GM18519 (cell line): ENCODE results near the gene SLC4A2.
A peak's percentile ranks its signal among the peaks of the same experiment; 100 is the strongest.
"Not testable (repeated sequence)": the region's sequence is repeated elsewhere in the genome, so short reads cannot be mapped to it uniquely, and the experiment has no call there.

Experiments
- ATAC-seq: cut with Tn5 transposase; IDR thresholded peaks from one replicate; pipeline ENCODE4 v1.9.1; 2021; ENCODE audit warnings: mild to moderate bottlenecking, moderate library complexity; ENCODE audit not compliant: unreplicated experiment, low FRiP score

Gene SLC4A2

GRCh38 chr7:151043449-151043848 lies 15.9 kb upstream of the SLC4A2 start:
- ATAC-seq: not testable (repeated sequence)

- ATAC-seq: no peak
Observed at GRCh38 chr7:151043959-151044358, 15.4 kb upstream of the SLC4A2 start.

GRCh38 chr7:151045262-151045661 lies 14.1 kb upstream of the SLC4A2 start:
- no peak for ATAC-seq

- no peak for ATAC-seq
Observed at GRCh38 chr7:151045967-151046366, 13.4 kb upstream of the SLC4A2 start.

GRCh38 chr7:151046603-151047573 lies 12.5 kb upstream of the SLC4A2 start:
- no peak for ATAC-seq

GRCh38 chr7:151047976-151048815 lies 11.2 kb upstream of the SLC4A2 start, which contains the start of gene ASIC3:
ASIC3 (plus strand) TSS chr7:151048531; CDS start chr7:151048886, 355 bp downstream.
- ATAC-seq: no peak

GRCh38 chr7:151048911-151049463 lies 10.4 kb upstream of the SLC4A2 start:
- no peak for ATAC-seq

- no peak for ATAC-seq
Observed at GRCh38 chr7:151051108-151051507, 8.3 kb upstream of the SLC4A2 start.

GRCh38 chr7:151053096-151053495 lies 6.3 kb upstream of the SLC4A2 start:
- no peak for ATAC-seq

GRCh38 chr7:151053751-151054150 lies 5.6 kb upstream of the SLC4A2 start:
- ATAC-seq: no peak

GRCh38 chr7:151056283-151056665 lies 3.1 kb upstream of the SLC4A2 start:
- no peak for ATAC-seq

- ATAC-seq: no peak
Observed at GRCh38 chr7:151056666-151057505, 2.5 kb upstream of the SLC4A2 start.

GRCh38 chr7:151057506-151057988 lies 1.8 kb upstream of the SLC4A2 start, which contains the start of gene CDK5:
CDK5 (minus strand) TSS chr7:151057897; CDS start chr7:151057848, 49 bp downstream.
- ATAC-seq: no peak

- peak; percentile 82 for ATAC-seq
Observed at GRCh38 chr7:151057989-151058780, 1.2 kb upstream of the SLC4A2 start.

- no peak for ATAC-seq
Observed at GRCh38 chr7:151058781-151059366, 515 bp upstream of the SLC4A2 start.

- ATAC-seq: no peak
Observed at GRCh38 chr7:151060113-151060415, 675 bp downstream of the SLC4A2 start.

- no peak for ATAC-seq
Observed at GRCh38 chr7:151060416-151061212, 1.2 kb downstream of the SLC4A2 start.
